ENCODE data around the gene PLEKHM3.

PLEKHM3 gene

DNA sequence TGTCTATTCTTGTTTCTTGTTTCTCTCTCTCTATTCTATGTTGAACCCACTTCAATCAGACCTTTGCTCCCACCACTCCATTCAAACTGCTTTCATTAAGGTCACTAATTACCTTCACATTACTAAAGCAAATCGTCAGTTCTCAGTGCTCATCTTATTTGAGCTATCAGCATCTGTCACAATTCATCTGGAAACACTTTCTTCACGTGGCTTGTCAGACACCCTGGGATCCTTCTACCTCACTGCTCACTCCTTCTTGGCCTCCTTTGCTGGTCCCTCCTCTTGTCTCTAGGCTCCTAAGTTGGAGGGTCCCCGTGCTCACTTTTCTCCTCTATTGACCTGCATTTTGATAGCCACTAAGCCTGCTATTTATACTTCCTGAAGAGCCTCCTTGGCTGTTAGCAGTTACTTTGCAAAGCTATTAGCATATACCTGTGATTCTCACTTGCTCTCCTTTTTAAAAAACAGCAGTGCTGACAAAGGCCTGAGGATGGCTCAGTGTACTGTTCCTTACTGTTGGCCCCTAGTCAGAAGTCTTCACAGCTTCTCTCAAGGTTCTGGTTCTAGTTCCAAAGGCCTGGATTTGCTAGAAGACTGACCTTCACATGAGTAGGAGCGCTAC, 80.2 kb downstream of the PLEKHM3 start:
- Histone ChIP-seq H3K4me3 (replicated peaks; ENCODE audit: insufficient read depth, low read length) (no peak overlapping the region), H3K27ac (replicated peaks) (no peak overlapping the region), H3K27me3 (ENCODE audit: insufficient read depth, poor library complexity, severe bottlenecking) (no peaks in the 10 kb centered on the region)
- no peak for DNase-seq (ENCODE audit: low read depth in 1 of 2, low spot score in 1 of 2)
- no peak for TF ChIP-seq SPI1 (IDR thresholded peaks at IDR 0.05; ENCODE audit: borderline replicate concordance, low read depth)
- TF ChIP-seq, protein P1, sequence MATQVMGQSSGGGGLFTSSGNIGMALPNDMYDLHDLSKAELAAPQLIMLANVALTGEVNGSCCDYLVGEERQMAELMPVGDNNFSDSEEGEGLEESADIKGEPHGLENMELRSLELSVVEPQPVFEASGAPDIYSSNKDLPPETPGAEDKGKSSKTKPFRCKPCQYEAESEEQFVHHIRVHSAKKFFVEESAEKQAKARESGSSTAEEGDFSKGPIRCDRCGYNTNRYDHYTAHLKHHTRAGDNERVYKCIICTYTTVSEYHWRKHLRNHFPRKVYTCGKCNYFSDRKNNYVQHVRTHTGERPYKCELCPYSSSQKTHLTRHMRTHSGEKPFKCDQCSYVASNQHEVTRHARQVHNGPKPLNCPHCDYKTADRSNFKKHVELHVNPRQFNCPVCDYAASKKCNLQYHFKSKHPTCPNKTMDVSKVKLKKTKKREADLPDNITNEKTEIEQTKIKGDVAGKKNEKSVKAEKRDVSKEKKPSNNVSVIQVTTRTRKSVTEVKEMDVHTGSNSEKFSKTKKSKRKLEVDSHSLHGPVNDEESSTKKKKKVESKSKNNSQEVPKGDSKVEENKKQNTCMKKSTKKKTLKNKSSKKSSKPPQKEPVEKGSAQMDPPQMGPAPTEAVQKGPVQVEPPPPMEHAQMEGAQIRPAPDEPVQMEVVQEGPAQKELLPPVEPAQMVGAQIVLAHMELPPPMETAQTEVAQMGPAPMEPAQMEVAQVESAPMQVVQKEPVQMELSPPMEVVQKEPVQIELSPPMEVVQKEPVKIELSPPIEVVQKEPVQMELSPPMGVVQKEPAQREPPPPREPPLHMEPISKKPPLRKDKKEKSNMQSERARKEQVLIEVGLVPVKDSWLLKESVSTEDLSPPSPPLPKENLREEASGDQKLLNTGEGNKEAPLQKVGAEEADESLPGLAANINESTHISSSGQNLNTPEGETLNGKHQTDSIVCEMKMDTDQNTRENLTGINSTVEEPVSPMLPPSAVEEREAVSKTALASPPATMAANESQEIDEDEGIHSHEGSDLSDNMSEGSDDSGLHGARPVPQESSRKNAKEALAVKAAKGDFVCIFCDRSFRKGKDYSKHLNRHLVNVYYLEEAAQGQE (IDR thresholded peaks at IDR 0.05; ENCODE audit: insufficient replicate concordance, low read depth), result no peak
- no peak for TF ChIP-seq POLR2AphosphoS5 (IDR thresholded peaks at IDR 0.05; ENCODE audit: low read depth)
- no peak for TF ChIP-seq CTCF (IDR thresholded peaks at IDR 0.05; ENCODE audit: insufficient read depth, low read length)
- TF ChIP-seq GABPA (IDR thresholded peaks at IDR 0.05; ENCODE audit: low read depth), result no peak

DNA sequence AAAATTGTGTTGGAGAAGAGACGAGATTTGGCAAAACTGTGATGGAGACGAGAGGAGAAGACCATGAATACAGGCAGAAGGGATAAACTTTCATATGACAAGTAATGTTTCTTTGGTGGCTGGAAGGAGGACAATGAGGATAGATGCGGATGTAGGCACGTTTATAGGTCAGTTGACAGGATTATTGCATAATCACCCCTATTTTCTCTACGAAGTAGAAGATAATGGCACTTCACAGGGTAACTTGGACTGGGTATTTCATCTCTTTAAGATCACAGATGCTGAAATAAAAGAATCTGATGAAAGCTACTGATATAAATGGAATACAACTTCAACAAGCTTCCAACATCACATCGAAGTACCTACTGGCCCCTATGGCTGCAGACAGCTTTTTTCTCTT, 81.0 kb downstream of the PLEKHM3 start:
- Histone ChIP-seq H3K27ac (replicated peaks) (no peak overlapping the region), H3K4me3 (replicated peaks; ENCODE audit: insufficient read depth, low read length) (no peak overlapping the region), H3K27me3 (ENCODE audit: insufficient read depth, poor library complexity, severe bottlenecking) (no peaks in the 10 kb centered on the region)
- TF ChIP-seq GABPA (IDR thresholded peaks at IDR 0.05; ENCODE audit: low read depth) (no peak), POLR2AphosphoS5 (IDR thresholded peaks at IDR 0.05; ENCODE audit: low read depth) (no peak), CTCF (IDR thresholded peaks at IDR 0.05; ENCODE audit: insufficient read depth, low read length) (no peak)
- TF ChIP-seq, protein P1 (IDR thresholded peaks at IDR 0.05; ENCODE audit: insufficient replicate concordance, low read depth), result no peak
- DNase-seq (ENCODE audit: low read depth in 1 of 2, low spot score in 1 of 2), result no peak

DNA sequence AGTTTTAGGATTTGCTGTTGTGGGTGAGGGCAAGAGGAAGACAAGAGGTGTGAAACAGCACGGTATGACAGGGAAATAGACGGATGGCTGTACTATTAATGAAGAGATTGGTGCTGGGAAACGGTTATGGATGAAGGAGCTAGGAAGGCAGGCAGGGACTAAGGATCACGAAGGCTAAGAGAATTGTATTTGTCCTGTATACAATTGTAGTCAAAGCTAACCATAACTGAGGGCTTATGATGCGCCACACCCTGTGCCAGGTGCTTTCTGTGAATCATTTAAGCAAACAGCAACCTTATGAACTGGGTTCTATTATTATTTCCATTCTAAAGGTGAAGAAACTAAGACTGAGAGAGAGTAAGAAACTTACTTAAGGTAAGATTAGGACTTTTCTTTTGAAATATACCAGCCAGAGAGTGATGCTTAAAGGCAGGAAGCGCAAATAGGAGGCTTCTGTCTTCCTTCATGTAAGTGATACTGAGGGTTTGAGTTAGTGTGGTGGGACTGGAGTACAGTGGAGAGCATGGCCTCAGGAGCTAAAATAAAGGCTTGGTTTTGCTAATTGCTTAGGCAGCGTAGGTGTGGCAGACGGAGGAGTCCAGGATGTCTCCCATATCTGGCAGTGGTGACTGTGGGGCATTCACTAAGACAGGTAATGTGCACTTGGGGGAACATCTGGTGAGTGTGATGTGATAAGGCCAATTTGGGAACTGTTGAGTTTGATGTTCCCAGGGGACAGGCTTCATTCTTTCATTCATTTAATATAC, 85.8 kb downstream of the PLEKHM3 start:
- no peak for DNase-seq (ENCODE audit: low read depth in 1 of 2, low spot score in 1 of 2)
- TF ChIP-seq POLR2AphosphoS5 (IDR thresholded peaks at IDR 0.05; ENCODE audit: low read depth) (no peak), CTCF (IDR thresholded peaks at IDR 0.05; ENCODE audit: insufficient read depth, low read length) (no peak), SPI1 (IDR thresholded peaks at IDR 0.05; ENCODE audit: borderline replicate concordance, low read depth) (no peak), GABPA (IDR thresholded peaks at IDR 0.05; ENCODE audit: low read depth) (no peak)
- TF ChIP-seq, protein P1 (IDR thresholded peaks at IDR 0.05; ENCODE audit: insufficient replicate concordance, low read depth), result no peak
- H3K27me3 ChIP-seq (ENCODE audit: insufficient read depth, poor library complexity, severe bottlenecking), result no peaks in the 10 kb centered on the region
- no peak overlapping the region for H3K27ac ChIP-seq (replicated peaks)
- H3K4me3 ChIP-seq (replicated peaks; ENCODE audit: insufficient read depth, low read length), result no peak overlapping the region
